Loucy (cell line): ENCODE data around the gene CTRL.

Experiments used
- EZH2phosphoT487 ChIP-seq: fragments of 200-600 bp; IDR thresholded peaks from 2 replicates; pipeline ENCODE4 v1.6.1; 2018; ENCODE audit warnings: antibody characterized with exemption, mild to moderate bottlenecking, moderate library complexity, borderline replicate concordance
- TF ChIP-seq, protein P1 (sequence below): fragments of 200-600 bp; sonication (generic); conservative IDR thresholded peaks from 2 replicates; pipeline ENCODE4 v1.5.1; 2014; ENCODE audit warnings: mild to moderate bottlenecking, antibody characterized with exemption, low read length

DNA sequence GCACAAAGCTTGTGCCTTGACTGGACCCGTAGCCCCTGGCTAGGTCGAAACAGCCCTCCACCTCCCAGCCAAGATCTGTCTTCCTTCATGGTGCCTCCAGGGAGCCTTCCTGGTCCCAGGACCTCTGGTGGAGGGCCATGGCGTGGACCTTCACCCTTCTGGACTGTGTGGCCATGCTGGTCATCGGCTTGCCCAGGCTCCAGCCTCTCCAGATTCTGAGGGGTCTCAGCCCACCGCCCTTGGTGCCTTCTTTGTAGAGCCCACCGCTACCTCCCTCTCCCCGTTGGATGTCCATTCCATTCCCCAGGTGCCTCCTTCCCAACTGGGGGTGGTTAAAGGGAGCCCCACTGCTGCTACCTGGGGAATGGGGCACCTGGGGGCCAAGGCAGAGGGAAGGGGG is 3.5 kb downstream of the CTRL start:
- TF ChIP-seq, protein P1, sequence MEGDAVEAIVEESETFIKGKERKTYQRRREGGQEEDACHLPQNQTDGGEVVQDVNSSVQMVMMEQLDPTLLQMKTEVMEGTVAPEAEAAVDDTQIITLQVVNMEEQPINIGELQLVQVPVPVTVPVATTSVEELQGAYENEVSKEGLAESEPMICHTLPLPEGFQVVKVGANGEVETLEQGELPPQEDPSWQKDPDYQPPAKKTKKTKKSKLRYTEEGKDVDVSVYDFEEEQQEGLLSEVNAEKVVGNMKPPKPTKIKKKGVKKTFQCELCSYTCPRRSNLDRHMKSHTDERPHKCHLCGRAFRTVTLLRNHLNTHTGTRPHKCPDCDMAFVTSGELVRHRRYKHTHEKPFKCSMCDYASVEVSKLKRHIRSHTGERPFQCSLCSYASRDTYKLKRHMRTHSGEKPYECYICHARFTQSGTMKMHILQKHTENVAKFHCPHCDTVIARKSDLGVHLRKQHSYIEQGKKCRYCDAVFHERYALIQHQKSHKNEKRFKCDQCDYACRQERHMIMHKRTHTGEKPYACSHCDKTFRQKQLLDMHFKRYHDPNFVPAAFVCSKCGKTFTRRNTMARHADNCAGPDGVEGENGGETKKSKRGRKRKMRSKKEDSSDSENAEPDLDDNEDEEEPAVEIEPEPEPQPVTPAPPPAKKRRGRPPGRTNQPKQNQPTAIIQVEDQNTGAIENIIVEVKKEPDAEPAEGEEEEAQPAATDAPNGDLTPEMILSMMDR, result no peak
- no peak for TF ChIP-seq EZH2phosphoT487
